GM12878 (cell line): ENCODE measurements around the gene DUSP22.
A peak's percentile ranks its signal among the peaks of the same experiment; 100 is the strongest.

Source experiments
- BCL11A ChIP-seq: IDR thresholded peaks from 2 replicates; pipeline ENCODE4 v1.6.1; 2011; ENCODE audit warnings: low read depth, low read length
- BMI1 ChIP-seq: fragments of 450-650 bp; IDR thresholded peaks from 2 replicates; pipeline ENCODE4 v1.6.1; 2016; ENCODE audit warnings: mild to moderate bottlenecking, moderate library complexity, borderline replicate concordance
- CTCF ChIP-seq, 3 experiments: IDR thresholded peaks in 2 of 3; conservative IDR thresholded peaks in 1 of 3; 2 replicates each; pipeline ENCODE4 v1.5.1; 2011; ENCODE audit warnings: low read depth in 3 of 3, low read length in 3 of 3, mild to moderate bottlenecking in 3 of 3, control low read depth in 2 of 3, moderate library complexity in 2 of 3, inconsistent platforms in 1 of 3, mixed read lengths in 1 of 3; ENCODE audit not compliant: control insufficient read depth in 2 of 3, insufficient read depth in 1 of 3; ENCODE audit errors: extremely low read depth in 1 of 3
- EP300 ChIP-seq, 2 experiments: fragments of 150-350 bp in 1 of 2; IDR thresholded peaks; 2 replicates each; pipeline ENCODE4 v1.6.1; 2011 to 2012; ENCODE audit warnings: low read depth in 2 of 2, low read length in 2 of 2, borderline replicate concordance in 1 of 2, improper control_type of control experiment in 1 of 2, inconsistent platforms in 1 of 2; ENCODE audit not compliant: control insufficient read depth in 1 of 2
- GABPA ChIP-seq: IDR thresholded peaks from 2 replicates; pipeline ENCODE4 v1.6.1; 2014; ENCODE audit warnings: antibody characterized with exemption, low read depth, mild to moderate bottlenecking, inconsistent platforms
- MAX ChIP-seq: IDR thresholded peaks from 2 replicates; pipeline ENCODE4 v1.6.1; 2012; ENCODE audit warnings: low read depth, low read length, improper control_type of control experiment
- MEF2A ChIP-seq: IDR thresholded peaks from 2 replicates; pipeline ENCODE4 v1.6.1; 2011; ENCODE audit warnings: low read depth, mild to moderate bottlenecking, low read length, moderate library complexity; ENCODE audit not compliant: insufficient read depth
- NFYB ChIP-seq: IDR thresholded peaks from 2 replicates; pipeline ENCODE4 v1.6.1; 2011; ENCODE audit warnings: low read depth, mild to moderate bottlenecking, low read length, improper control_type of control experiment, moderate library complexity; ENCODE audit not compliant: insufficient read depth
- POLR2A ChIP-seq: IDR thresholded peaks from 2 replicates; pipeline ENCODE4 v1.6.1; 2011; ENCODE audit warnings: low read depth, mild to moderate bottlenecking, low read length
- POLR2AphosphoS5 ChIP-seq: IDR thresholded peaks from 2 replicates; pipeline ENCODE4 v1.6.1; 2011; ENCODE audit warnings: mild to moderate bottlenecking, low read length, inconsistent platforms
- REST ChIP-seq: IDR thresholded peaks from 2 replicates; pipeline ENCODE4 v1.6.1; 2012; ENCODE audit warnings: mild to moderate bottlenecking, low read depth, low read length
- SUPT20H ChIP-seq: IDR thresholded peaks from 2 replicates; pipeline ENCODE4 v1.6.1; 2011; ENCODE audit warnings: low read depth, mild to moderate bottlenecking, low read length, moderate library complexity, borderline replicate concordance; ENCODE audit not compliant: control insufficient read depth
- ZBTB11 ChIP-seq: fragments of 450-650 bp; formaldehyde crosslinking; IDR thresholded peaks from 2 replicates; pipeline ENCODE4 v1.5.0; 2022; ENCODE audit warnings: mild to moderate bottlenecking, missing genetic modification characterization

GRCh38 chr6:398065-398464 is 105.8 kb downstream of the DUSP22 start:
- no peak for TF ChIP-seq CTCF (IDR thresholded peaks at IDR 0.05 in 2 of 3, conservative IDR thresholded peaks at IDR 0.05 in 1 of 3; ENCODE audit: control insufficient read depth in 2 of 3, extremely low read depth in 1 of 3, insufficient read depth in 1 of 3, low read depth in 3 of 3, low read length in 3 of 3)
- TF ChIP-seq POLR2A = no peak; the same call in 1 of the 2 replicates
- TF ChIP-seq GABPA = no peak
- TF ChIP-seq REST = no peak
- TF ChIP-seq SUPT20H = no peak
- peak; percentile 78 for TF ChIP-seq POLR2AphosphoS5
- TF ChIP-seq NFYB = no peak
- no peak for TF ChIP-seq EP300 (IDR thresholded peaks at IDR 0.05; ENCODE audit: borderline replicate concordance in 1 of 2, control insufficient read depth in 1 of 2, low read depth in 2 of 2, low read length in 2 of 2)
- TF ChIP-seq MAX = no peak
- TF ChIP-seq BCL11A = no peak
- TF ChIP-seq ZBTB11 (CRISPR knock-in tag) = no peak
- no peak for TF ChIP-seq MEF2A
- no peak for TF ChIP-seq BMI1
